Stimulated activated CD4-positive, alpha-beta T cell treated with anti-CD3 and anti-CD28 coated beads, Interleukin-15, amount 100 ng/mL, for 1 hour (primary cell): ENCODE data around the gene OTOP1.
"Not testable (repeated sequence)": the region's sequence is repeated elsewhere in the genome, so short reads cannot be mapped to it uniquely, and the experiment has no call there.

ENCODE experiments used
- DNase-seq, 2 donors: peaks; one replicate each; pipeline ENCODE4 v3.0.0-alpha.2; 2020; ENCODE audit warnings: low read depth in 1 of 2, low spot score in 1 of 2

OTOP1 gene

GRCh38 chr4:4228356-4228668, 1.6 kb upstream of the OTOP1 start:
- DNase-seq, result no peak

- no peak for DNase-seq
These were observed 1.0 kb upstream of the OTOP1 start for GRCh38 chr4:4227510-4228355.

GRCh38 chr4:4225915-4226605, 669 bp downstream of the OTOP1 start:
- DNase-seq, result no peak

GRCh38 chr4:4217113-4217512, 9.6 kb downstream of the OTOP1 start:
- no peak for DNase-seq

- DNase-seq, result no peak
These were observed 10.1 kb downstream of the OTOP1 start for GRCh38 chr4:4216648-4217047.

GRCh38 chr4:4213674-4214073, 13.1 kb downstream of the OTOP1 start:
- DNase-seq, result not testable (repeated sequence)

- DNase-seq, result no peak
These were observed 20.5 kb downstream of the OTOP1 start for GRCh38 chr4:4206204-4206603.

GRCh38 chr4:4204401-4204745, 22.4 kb downstream of the OTOP1 start:
- DNase-seq, result no peak

GRCh38 chr4:4203688-4204400, 22.9 kb downstream of the OTOP1 start:
- DNase-seq, result no peak

GRCh38 chr4:4202510-4202909, 24.2 kb downstream of the OTOP1 start:
- DNase-seq, result no peak

GRCh38 chr4:4200624-4201023, 26.1 kb downstream of the OTOP1 start:
- no peak for DNase-seq

GRCh38 chr4:4195354-4195753, 31.4 kb downstream of the OTOP1 start:
- no peak for DNase-seq

GRCh38 chr4:4188557-4188956, 38.2 kb downstream of the OTOP1 start:
- DNase-seq, result not testable (repeated sequence)

- no peak for DNase-seq
These were observed 41.2 kb downstream of the OTOP1 start for GRCh38 chr4:4185528-4185927.

GRCh38 chr4:4182835-4183568, 43.7 kb downstream of the OTOP1 start:
- DNase-seq, result no peak

- DNase-seq, result no peak
These were observed 56.1 kb downstream of the OTOP1 start for GRCh38 chr4:4170596-4171150.

GRCh38 chr4:4167981-4168780, 58.5 kb downstream of the OTOP1 start:
- DNase-seq, result not testable (repeated sequence)

- DNase-seq, result not testable (repeated sequence)
These were observed 59.7 kb downstream of the OTOP1 start for GRCh38 chr4:4166986-4167385.

GRCh38 chr4:4165701-4166392, 60.9 kb downstream of the OTOP1 start:
- DNase-seq, result not testable (repeated sequence)
